HCT116 (cell line): ENCODE measurements around the gene WWOX.

Experiments used
- CTCF ChIP-seq, 3 experiments: fragments of 200-600 bp in 1 of 3; sonication (generic) in 1 of 3; IDR thresholded peaks in 2 of 3; conservative IDR thresholded peaks in 1 of 3; 2 replicates each; pipeline ENCODE4 v1.5.1; 2012 to 2017; ENCODE audit warnings: low read depth in 2 of 3, low read length in 2 of 3, antibody characterized with exemption in 1 of 3, borderline replicate concordance in 1 of 3, control low read depth in 1 of 3, mild to moderate bottlenecking in 1 of 3, mixed read lengths in 1 of 3, mixed run types in 1 of 3, moderate library complexity in 1 of 3; ENCODE audit not compliant: insufficient read depth in 1 of 3
- ZNF274 ChIP-seq: fragments of 200-500 bp; sonication (Bioruptor generic); IDR thresholded peaks from 2 replicates; pipeline ENCODE4 v1.6.1; 2014; ENCODE audit warnings: mild to moderate bottlenecking, low read depth, low read length, inconsistent platforms

- TF ChIP-seq CTCF (IDR thresholded peaks at IDR 0.05 in 2 of 3, conservative IDR thresholded peaks at IDR 0.05 in 1 of 3; ENCODE audit: borderline replicate concordance in 1 of 3, insufficient read depth in 1 of 3, low read depth in 2 of 3, low read length in 2 of 3) (no peak), ZNF274 (no peak)
These were observed 1014.4 kb downstream of the WWOX start for GRCh38 chr16:79113826-79114225.
